ENCODE measurements around the gene POLR1A.

DNA sequence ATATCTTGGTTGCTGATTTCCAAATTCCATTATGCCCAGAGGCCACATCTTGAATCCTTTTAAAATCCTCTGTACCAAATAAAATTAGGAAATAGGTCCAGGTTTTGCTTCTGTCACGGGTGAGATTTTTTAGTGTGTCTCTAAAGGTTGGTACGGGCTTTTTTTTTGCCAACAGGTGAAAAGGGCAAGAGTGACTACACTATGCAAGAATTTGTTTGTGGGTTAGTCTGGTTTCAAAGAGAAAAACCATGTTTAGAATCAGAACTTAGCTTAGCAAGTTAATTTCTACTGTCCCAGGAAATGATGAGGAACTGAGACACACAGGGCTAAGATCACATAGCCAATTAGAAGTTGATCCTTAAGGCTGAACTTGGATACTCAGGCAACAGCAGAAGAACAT, 41.7 kb downstream of the POLR1A start:
- TF ChIP-seq POLR2AphosphoS5 (IDR thresholded peaks at IDR 0.05; ENCODE audit: insufficient read depth in 1 of 2, low read depth in 1 of 2) (no peak), CTCF (IDR thresholded peaks at IDR 0.05) (no peak), POLR2A (IDR thresholded peaks at IDR 0.05) (no peak)
